Measurements from ENCODE around the gene LRFN3. TPM values are rescaled to one million over a fixed set of nuclear protein-coding genes. Genes with fewer than 3 reads are reported as not detected.

LRFN3 gene
- total and polyA plus RNA-seq, 4 donors: 5.5 to 47.8 (median 25.8) TPM

Small RNAs within 50 kb of the gene (small RNA-seq; reads per million reads assigned to genes)
- gene AF038458.1 (ENCODE audit: low replicate concordance): not detected

Other genes with a start within 250 kb of the LRFN3 start
- gene ZBTB32, start 231.8 kb upstream of the LRFN3 start, total RNA-seq: not detected
- under 1 TPM; 0.14 to 0.68 TPM for gene ZBTB32, start 231.8 kb upstream of the LRFN3 start, polyA plus RNA-seq (ENCODE audit: insufficient read length in 2 of 2)
- gene KMT2B, start 218.4 kb upstream of the LRFN3 start, total RNA-seq: 10 to 100 TPM in 1 of 2 donors, 1 to 10 TPM in 1; 8.2 to 15.3 TPM
- gene KMT2B, start 218.4 kb upstream of the LRFN3 start, polyA plus RNA-seq (ENCODE audit: insufficient read length in 2 of 2): 10 to 100 TPM; 41.6 to 42.2 TPM
- 1 to 10 TPM; 3.1 to 3.5 TPM for gene IGFLR1, start 193.9 kb upstream of the LRFN3 start, total RNA-seq
- gene IGFLR1, start 193.9 kb upstream of the LRFN3 start, polyA plus RNA-seq (ENCODE audit: insufficient read length in 2 of 2): 10 to 100 TPM in 1 of 2 donors, 1 to 10 TPM in 1; 8.8 to 10.9 TPM
- 10 to 100 TPM in 1 of 2 donors, 1 to 10 TPM in 1; 8.8 to 23.6 TPM for gene U2AF1L4, start 191.0 kb upstream of the LRFN3 start, total RNA-seq
- 10 to 100 TPM; 25.9 to 37.7 TPM for gene U2AF1L4, start 191.0 kb upstream of the LRFN3 start, polyA plus RNA-seq (ENCODE audit: insufficient read length in 2 of 2)
- gene PSENEN, start 190.7 kb upstream of the LRFN3 start, total RNA-seq: 100 to 1,000 TPM in 1 of 2 donors, 10 to 100 TPM in 1; 15.9 to 106 TPM
- gene PSENEN, start 190.7 kb upstream of the LRFN3 start, polyA plus RNA-seq (ENCODE audit: insufficient read length in 2 of 2): 10 to 100 TPM; 80.1 to 81.8 TPM
- gene LIN37, start 187.8 kb upstream of the LRFN3 start, total RNA-seq: 10 to 100 TPM in 1 of 2 donors, 1 to 10 TPM in 1; 5.1 to 15.7 TPM
- 10 to 100 TPM; 17.7 to 18.3 TPM for gene LIN37, start 187.8 kb upstream of the LRFN3 start, polyA plus RNA-seq (ENCODE audit: insufficient read length in 2 of 2)
- 1 to 10 TPM; 1.8 to 2.8 TPM for gene HSPB6, start 179.3 kb upstream of the LRFN3 start, total RNA-seq
- 10 to 100 TPM; 25.7 to 26.9 TPM for gene HSPB6, start 179.3 kb upstream of the LRFN3 start, polyA plus RNA-seq (ENCODE audit: insufficient read length in 2 of 2)
- 1 to 10 TPM; 2.8 to 7.8 TPM for gene PROSER3, start 178.2 kb upstream of the LRFN3 start, total RNA-seq
- gene PROSER3, start 178.2 kb upstream of the LRFN3 start, polyA plus RNA-seq (ENCODE audit: insufficient read length in 2 of 2): 10 to 100 TPM; 15.2 to 27.7 TPM
- gene ARHGAP33, start 160.8 kb upstream of the LRFN3 start, total RNA-seq: 10 to 100 TPM; 13.6 to 32.6 TPM
- gene ARHGAP33, start 160.8 kb upstream of the LRFN3 start, polyA plus RNA-seq (ENCODE audit: insufficient read length in 2 of 2): 100 to 1,000 TPM; 152 to 183 TPM
- gene PRODH2, start 123.5 kb upstream of the LRFN3 start, total RNA-seq: under 1 TPM in 1 of 2 donors, not detected in 1; 0.10 TPM
- gene PRODH2, start 123.5 kb upstream of the LRFN3 start, polyA plus RNA-seq (ENCODE audit: insufficient read length in 2 of 2): under 1 TPM; 0.27 to 0.32 TPM
- under 1 TPM; 0.30 to 0.44 TPM for gene NPHS1, start 83.9 kb upstream of the LRFN3 start, total RNA-seq
- gene NPHS1, start 83.9 kb upstream of the LRFN3 start, polyA plus RNA-seq (ENCODE audit: insufficient read length in 2 of 2): 1 to 10 TPM; 1.9 to 2.1 TPM
- gene KIRREL2, start 79.5 kb upstream of the LRFN3 start, total RNA-seq: 1 to 10 TPM; 1.1 to 1.9 TPM
- 1 to 10 TPM; 2.8 to 3.5 TPM for gene KIRREL2, start 79.5 kb upstream of the LRFN3 start, polyA plus RNA-seq (ENCODE audit: insufficient read length in 2 of 2)
- 100 to 1,000 TPM; 205 to 237 TPM for gene APLP1, start 67.8 kb upstream of the LRFN3 start, total RNA-seq
- gene APLP1, start 67.8 kb upstream of the LRFN3 start, polyA plus RNA-seq (ENCODE audit: insufficient read length in 2 of 2): 1,000 to 10,000 TPM; 1,021 to 1,097 TPM
- 1 to 10 TPM; 6.4 to 6.8 TPM for gene NFKBID, start 35.8 kb upstream of the LRFN3 start, total RNA-seq
- gene NFKBID, start 35.8 kb upstream of the LRFN3 start, polyA plus RNA-seq (ENCODE audit: insufficient read length in 2 of 2): 10 to 100 TPM in 1 of 2 donors, 1 to 10 TPM in 1; 4.9 to 10.6 TPM
- 1 to 10 TPM; 1.9 to 3.5 TPM for gene HCST, start 33.8 kb upstream of the LRFN3 start, total RNA-seq
- 1 to 10 TPM; 3.7 to 4.0 TPM for gene HCST, start 33.8 kb upstream of the LRFN3 start, polyA plus RNA-seq (ENCODE audit: insufficient read length in 2 of 2)
- 10 to 100 TPM; 14.1 to 34.1 TPM for gene TYROBP, start 28.1 kb upstream of the LRFN3 start, total RNA-seq
- gene TYROBP, start 28.1 kb upstream of the LRFN3 start, polyA plus RNA-seq (ENCODE audit: insufficient read length in 2 of 2): 10 to 100 TPM; 25.8 to 32.4 TPM
- gene SDHAF1, start 58.8 kb downstream of the LRFN3 start, total RNA-seq: 10 to 100 TPM; 11.4 to 27.5 TPM
- gene SDHAF1, start 58.8 kb downstream of the LRFN3 start, polyA plus RNA-seq (ENCODE audit: insufficient read length in 2 of 2): 10 to 100 TPM; 25.3 to 27.3 TPM
- gene SYNE4, start 72.4 kb downstream of the LRFN3 start, total RNA-seq: 1 to 10 TPM in 1 of 2 donors, under 1 TPM in 1; 0.79 to 1.4 TPM
- 1 to 10 TPM; 6.8 to 7.1 TPM for gene SYNE4, start 72.4 kb downstream of the LRFN3 start, polyA plus RNA-seq (ENCODE audit: insufficient read length in 2 of 2)
- gene ALKBH6, start 77.8 kb downstream of the LRFN3 start, total RNA-seq: 10 to 100 TPM; 12.6 to 14.3 TPM
- gene ALKBH6, start 77.8 kb downstream of the LRFN3 start, polyA plus RNA-seq (ENCODE audit: insufficient read length in 2 of 2): 10 to 100 TPM; 22.5 to 29.2 TPM
- 10 to 100 TPM; 25.2 to 53.4 TPM for gene CLIP3, start 96.5 kb downstream of the LRFN3 start, total RNA-seq
- gene CLIP3, start 96.5 kb downstream of the LRFN3 start, polyA plus RNA-seq (ENCODE audit: insufficient read length in 2 of 2): 100 to 1,000 TPM; 294 to 331 TPM
- 1 to 10 TPM; 3.1 to 6.6 TPM for gene THAP8, start 117.9 kb downstream of the LRFN3 start, total RNA-seq
- gene THAP8, start 117.9 kb downstream of the LRFN3 start, polyA plus RNA-seq (ENCODE audit: insufficient read length in 2 of 2): 10 to 100 TPM; 16.9 to 17.1 TPM
- 1 to 10 TPM; 2.1 to 3.1 TPM for gene WDR62, start 118.5 kb downstream of the LRFN3 start, total RNA-seq
- gene WDR62, start 118.5 kb downstream of the LRFN3 start, polyA plus RNA-seq (ENCODE audit: insufficient read length in 2 of 2): 1 to 10 TPM; 4.8 to 6.6 TPM
- not detected for gene OVOL3, start 174.8 kb downstream of the LRFN3 start, total RNA-seq
- under 1 TPM in 1 of 2 donors, not detected in 1; 0.56 TPM for gene OVOL3, start 174.8 kb downstream of the LRFN3 start, polyA plus RNA-seq (ENCODE audit: insufficient read length in 2 of 2)
- 100 to 1,000 TPM in 1 of 2 donors, 10 to 100 TPM in 1; 68.3 to 130 TPM for gene POLR2I, start 178.5 kb downstream of the LRFN3 start, total RNA-seq
- gene POLR2I, start 178.5 kb downstream of the LRFN3 start, polyA plus RNA-seq (ENCODE audit: insufficient read length in 2 of 2): 100 to 1,000 TPM; 104 to 113 TPM
- 100 to 1,000 TPM; 184 to 278 TPM for gene TBCB, start 179.1 kb downstream of the LRFN3 start, total RNA-seq
- gene TBCB, start 179.1 kb downstream of the LRFN3 start, polyA plus RNA-seq (ENCODE audit: insufficient read length in 2 of 2): 100 to 1,000 TPM; 336 to 343 TPM
- gene CAPNS1, start 203.7 kb downstream of the LRFN3 start, total RNA-seq: 100 to 1,000 TPM; 200 to 421 TPM
- 100 to 1,000 TPM; 486 to 515 TPM for gene CAPNS1, start 203.7 kb downstream of the LRFN3 start, polyA plus RNA-seq (ENCODE audit: insufficient read length in 2 of 2)
- gene COX7A1, start 216.1 kb downstream of the LRFN3 start, total RNA-seq: 10 to 100 TPM in 1 of 2 donors, 1 to 10 TPM in 1; 5.8 to 20.5 TPM
- 10 to 100 TPM in 1 of 2 donors, 1 to 10 TPM in 1; 9.7 to 22.2 TPM for gene COX7A1, start 216.1 kb downstream of the LRFN3 start, polyA plus RNA-seq (ENCODE audit: insufficient read length in 2 of 2)

All from spinal cord (tissue), 4 donors.